ENCODE measurements around the gene BLOC1S1.

The BLOC1S1 gene

GRCh38 chr12:55720894-55721444 is 5.1 kb downstream of the BLOC1S1 start:
- no peak overlapping the region; the same call in 1 of the 2 replicates for H3K4me3 ChIP-seq (ENCODE audit: low read depth, low read length)
- peak; percentile 68 for TF ChIP-seq CTCF (IDR thresholded peaks at IDR 0.05; ENCODE audit: insufficient read depth, low read length, missing control alignments)
- ChIA-PET POLR2A (interaction anchor here (1.0 to 3.0 kb wide), 3 partner anchors 8 to 253 kb away, joined by 3 to 39 read pairs (median 5); partner anchors contain the start of genes CD63 and RAB5B), CTCF (interaction anchor here (0.7 to 7.1 kb wide), 9 partner anchors 9 to 234 kb away, joined by 3 to 79 read pairs (median 3); a partner anchor contains a TSS)
- DNase-seq (ENCODE audit: low read depth, low spot score): no peak

GRCh38 chr12:55721601-55722213 is 5.9 kb downstream of the BLOC1S1 start:
- DNase-seq (ENCODE audit: low read depth, low spot score): no peak
- CTCF ChIA-PET: interaction anchor here (0.7 to 7.1 kb wide), 8 partner anchors 9 to 77 kb away, joined by 3 to 79 read pairs (median 4); no protein-coding TSS in a partner anchor
- TF ChIP-seq CTCF (IDR thresholded peaks at IDR 0.05; ENCODE audit: insufficient read depth, low read length, missing control alignments): no peak
- H3K4me3 ChIP-seq (ENCODE audit: low read depth, low read length): no peak overlapping the region
- POLR2A ChIA-PET: interaction anchor here (1.2 to 3.0 kb wide), 2 partner anchors 8 to 9 kb away, joined by 5 to 39 read pairs; partner anchors contain the start of gene CD63

GRCh38 chr12:55722948-55723347 is 7.1 kb downstream of the BLOC1S1 start:
- POLR2A ChIA-PET: no interaction called here
- no peak overlapping the region for H3K4me3 ChIP-seq (ENCODE audit: low read depth, low read length)
- no peak for DNase-seq (ENCODE audit: low read depth, low spot score)
- no peak for TF ChIP-seq CTCF (IDR thresholded peaks at IDR 0.05; ENCODE audit: insufficient read depth, low read length, missing control alignments)
- CTCF ChIA-PET: interaction anchor here (0.8 to 7.1 kb wide), 4 partner anchors 11 to 218 kb away, joined by 3 to 79 read pairs (median 7); no protein-coding TSS in a partner anchor

- no peak for DNase-seq (ENCODE audit: low read depth, low spot score)
- ChIA-PET CTCF (interaction anchor here (0.8 to 7.1 kb wide), 4 partner anchors 11 to 217 kb away, joined by 3 to 79 read pairs (median 7); no protein-coding TSS in a partner anchor), POLR2A (no interaction called here)
- no peak overlapping the region for H3K4me3 ChIP-seq (ENCODE audit: low read depth, low read length)
- TF ChIP-seq CTCF (IDR thresholded peaks at IDR 0.05; ENCODE audit: insufficient read depth, low read length, missing control alignments): no peak
Observed at GRCh38 chr12:55723516-55724225, 7.8 kb downstream of the BLOC1S1 start.

- ChIA-PET POLR2A (interaction anchor here (0.6 kb wide), 1 partner anchor 13 kb away, joined by 3 read pairs; no protein-coding TSS in a partner anchor), CTCF (interaction anchor here (0.8 to 7.1 kb wide), 5 partner anchors 8 to 305 kb away, joined by 3 to 79 read pairs (median 3); partner anchors contain the start of gene BLOC1S1)
- no peak overlapping the region for H3K4me3 ChIP-seq (ENCODE audit: low read depth, low read length)
- peak; percentile 78 for TF ChIP-seq CTCF (IDR thresholded peaks at IDR 0.05; ENCODE audit: insufficient read depth, low read length, missing control alignments)
- no peak for DNase-seq (ENCODE audit: low read depth, low spot score)
Observed at GRCh38 chr12:55724226-55724939, 8.5 kb downstream of the BLOC1S1 start.
